ENCODE results near the gene FKBP9.
"Not testable (repeated sequence)": the region's sequence is repeated elsewhere in the genome, so short reads cannot be mapped to it uniquely, and the experiment has no call there.

FKBP9 gene

GRCh38 chr7:32957326-32958045, at the start of gene FKBP9:
Gene FKBP9 (plus strand): TSS chr7:32957440. CDS start chr7:32957574, 134 bp downstream.
- no peak for DNase-seq (ENCODE audit: low read depth)

GRCh38 chr7:32910195-32910594, 47.0 kb upstream of the FKBP9 start:
- DNase-seq (ENCODE audit: low read depth): no peak

GRCh38 chr7:32914184-32914583, 43.1 kb upstream of the FKBP9 start:
- no peak for DNase-seq (ENCODE audit: low read depth)

- no peak for DNase-seq (ENCODE audit: low read depth)
These were observed 42.2 kb upstream of the FKBP9 start for GRCh38 chr7:32915041-32915536.

- DNase-seq (ENCODE audit: low read depth): no peak
These were observed 41.2 kb upstream of the FKBP9 start for GRCh38 chr7:32916006-32916405.

- not testable (repeated sequence) for DNase-seq (ENCODE audit: low read depth)
These were observed 40.2 kb upstream of the FKBP9 start for GRCh38 chr7:32916994-32917393.

- no peak for DNase-seq (ENCODE audit: low read depth)
These were observed 35.3 kb upstream of the FKBP9 start for GRCh38 chr7:32921896-32922295.

GRCh38 chr7:32928785-32929298, 28.4 kb upstream of the FKBP9 start:
- no peak for DNase-seq (ENCODE audit: low read depth)

GRCh38 chr7:32929430-32930143, 27.7 kb upstream of the FKBP9 start:
- DNase-seq (ENCODE audit: low read depth): no peak

GRCh38 chr7:32930378-32930777, 26.9 kb upstream of the FKBP9 start:
- DNase-seq (ENCODE audit: low read depth): no peak

- no peak for DNase-seq (ENCODE audit: low read depth)
These were observed 21.7 kb upstream of the FKBP9 start for GRCh38 chr7:32935558-32935957.

GRCh38 chr7:32936689-32937088, 20.6 kb upstream of the FKBP9 start:
- DNase-seq (ENCODE audit: low read depth): no peak

- no peak for DNase-seq (ENCODE audit: low read depth)
These were observed 19.7 kb upstream of the FKBP9 start for GRCh38 chr7:32937344-32938174.

GRCh38 chr7:32941181-32941580, 16.1 kb upstream of the FKBP9 start:
- no peak for DNase-seq (ENCODE audit: low read depth)

GRCh38 chr7:32941681-32942414, 15.4 kb upstream of the FKBP9 start:
- DNase-seq (ENCODE audit: low read depth): no peak

- peak; percentile 32 for DNase-seq (ENCODE audit: low read depth)
These were observed 14.6 kb upstream of the FKBP9 start for GRCh38 chr7:32942415-32943251.

- no peak for DNase-seq (ENCODE audit: low read depth)
These were observed 13.8 kb upstream of the FKBP9 start for GRCh38 chr7:32943252-32944030.

GRCh38 chr7:32947420-32947983, 9.7 kb upstream of the FKBP9 start:
- no peak for DNase-seq (ENCODE audit: low read depth)

GRCh38 chr7:32948202-32948601, 9.0 kb upstream of the FKBP9 start:
- no peak for DNase-seq (ENCODE audit: low read depth)

GRCh38 chr7:32952876-32953275, 4.4 kb upstream of the FKBP9 start:
- no peak for DNase-seq (ENCODE audit: low read depth)
